Cardiac muscle cell (in vitro differentiated cells and primary cell): ENCODE results near the gene ALDH1B1. TPM values are rescaled to one million over a fixed set of nuclear protein-coding genes. Genes with fewer than 3 reads are reported as not detected.

Source experiments
- DNase-seq, 2 donors: peaks; one replicate each; pipeline versions ENCODE4 v3.0.0 to v3.0.0-alpha.2; 2010 to 2017; ENCODE audit warnings: low read depth in 1 of 2, low spot score in 1 of 2
- H3K27ac ChIP-seq: fragments of 200-600 bp; sonication (generic); 2 replicates; pipeline ENCODE4 v1.5.1; 2016
- H3K27me3 ChIP-seq: fragments of 200-600 bp; sonication (generic); 2 replicates; pipeline ENCODE4 v1.6.0; 2016; ENCODE audit warnings: control low read depth
- H3K36me3 ChIP-seq: fragments of 200-600 bp; sonication (generic); 2 replicates; pipeline ENCODE4 v1.5.1; 2016; ENCODE audit warnings: control low read depth
- H3K4me1 ChIP-seq: fragments of 200-600 bp; sonication (generic); 2 replicates; pipeline ENCODE4 v1.8.1; 2017; ENCODE audit warnings: low read depth, mild to moderate bottlenecking, mixed run types
- H3K4me3 ChIP-seq: fragments of 200-600 bp; sonication (generic); 2 replicates; pipeline ENCODE4 v1.5.1; 2016; ENCODE audit warnings: mild to moderate bottlenecking
- H3K9me3 ChIP-seq: fragments of 200-600 bp; sonication (generic); 2 replicates; pipeline ENCODE4 v1.5.1; 2017; ENCODE audit warnings: low read depth, mild to moderate bottlenecking, control low read depth
- CTCF ChIP-seq: IDR thresholded peaks from 2 replicates; pipeline ENCODE4 v1.5.1; 2012; ENCODE audit warnings: low read depth, mild to moderate bottlenecking, low read length
- polyA plus RNA-seq: library from polyadenylated mRNA; unstranded; fragments of >200 nt; fragmentation: Nextera tagmentation; extraction: Ambion mirVana; gene quantifications from 2 replicates; pipeline ENCODE4 v1.2.1, GENCODE V29; 2016
- total RNA-seq: library from RNA; depleted of rRNA; stranded (reverse); fragments of >200 nt; gene quantifications from 2 replicates; pipeline ENCODE4 v1.2.3, GENCODE V29; 2016

The ALDH1B1 gene
- total and polyA plus RNA-seq, 2 experiments from 2014 or later: 31.7 to 34.7 TPM

- no peak for DNase-seq
- Histone ChIP-seq H3K4me1 (no peaks in the 10 kb centered on the region), H3K9me3 (no peaks in the 10 kb centered on the region), H3K27me3 (peaks cover 3% of the 10 kb centered on the region), H3K4me3 (no peak overlapping the region), H3K27ac (no peak overlapping the region), H3K36me3 (no peaks in the 10 kb centered on the region)
- no peak for TF ChIP-seq CTCF
These were observed 52.9 kb downstream of the ALDH1B1 start for GRCh38 chr9:38445154-38446043.

GRCh38 chr9:38447703-38448102 is 55.2 kb downstream of the ALDH1B1 start:
- H3K4me1 ChIP-seq: no peaks in the 10 kb centered on the region
- H3K27ac ChIP-seq: no peak overlapping the region

More at GRCh38 chr9:38447703-38448102, 55.2 kb downstream of the ALDH1B1 start:
- TF ChIP-seq CTCF: no peak
- no peaks in the 10 kb centered on the region for H3K9me3 ChIP-seq
- no peak overlapping the region for H3K4me3 ChIP-seq
- H3K36me3 ChIP-seq: no peaks in the 10 kb centered on the region
- peaks cover 3% of the 10 kb centered on the region for H3K27me3 ChIP-seq
- no peak for DNase-seq

Other genes starting within 250 kb of the ALDH1B1 start
- gene IGFBPL1, start 31.8 kb downstream of the ALDH1B1 start, total RNA-seq: 12.6 and 24.2 TPM in 2 replicates
- gene IGFBPL1, start 31.8 kb downstream of the ALDH1B1 start, polyA plus RNA-seq: 2.0 and 4.2 TPM in 2 replicates
- 0.88 and 3.7 TPM in 2 replicates for gene ANKRD18A, start 227.9 kb downstream of the ALDH1B1 start, total RNA-seq
- gene ANKRD18A, start 227.9 kb downstream of the ALDH1B1 start, polyA plus RNA-seq: 5.0 and 10.3 TPM in 2 replicates